ENCODE data around the gene BIK. TPM values are rescaled to one million over a fixed set of nuclear protein-coding genes. Genes with fewer than 3 reads are reported as not detected.

The BIK gene
- total RNA-seq, 1 donor from 2014 or later = not detected

DNA sequence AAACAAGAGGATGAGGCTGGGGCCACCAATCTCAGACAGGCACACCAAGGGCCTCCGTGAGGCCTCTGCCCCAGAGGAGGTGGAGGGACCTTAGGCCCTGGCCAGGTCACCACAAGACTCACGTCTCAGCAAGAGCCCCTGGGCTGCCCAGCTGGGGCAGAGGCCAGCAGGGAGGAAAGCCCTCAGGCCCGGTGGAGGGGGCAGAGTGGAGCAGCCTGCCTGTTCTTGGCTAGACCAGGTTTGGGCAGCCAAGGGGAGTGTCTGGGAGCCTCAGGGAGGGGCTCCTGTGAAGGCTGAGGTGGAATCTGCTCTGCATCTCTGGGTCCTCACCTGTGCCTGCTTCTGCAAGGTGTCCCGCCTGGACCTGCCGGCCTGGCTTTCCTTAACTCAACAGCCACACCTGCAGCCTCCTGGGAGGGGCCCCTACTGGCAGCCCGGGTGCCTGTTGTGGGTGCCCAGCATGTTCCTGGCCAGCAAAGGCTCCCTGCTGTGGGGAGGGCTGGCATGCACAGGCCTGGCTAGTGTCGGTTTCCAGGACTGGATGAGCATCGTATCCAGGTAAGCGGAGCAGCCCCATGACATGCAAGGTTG lies 64.5 kb downstream of the BIK start:
- no peak overlapping the region for H3K4me3 ChIP-seq
- no peaks in the 10 kb centered on the region for H3K27me3 ChIP-seq
- H3K27ac ChIP-seq = no peak overlapping the region
- TF ChIP-seq POLR2AphosphoS5 (IDR thresholded peaks at IDR 0.05; ENCODE audit: insufficient read depth in 1 of 2, low read depth in 1 of 2) (peak in 1 of 2 donors; percentile 51), POLR2A (IDR thresholded peaks at IDR 0.05) (no peak)
- TF ChIP-seq, protein P1, sequence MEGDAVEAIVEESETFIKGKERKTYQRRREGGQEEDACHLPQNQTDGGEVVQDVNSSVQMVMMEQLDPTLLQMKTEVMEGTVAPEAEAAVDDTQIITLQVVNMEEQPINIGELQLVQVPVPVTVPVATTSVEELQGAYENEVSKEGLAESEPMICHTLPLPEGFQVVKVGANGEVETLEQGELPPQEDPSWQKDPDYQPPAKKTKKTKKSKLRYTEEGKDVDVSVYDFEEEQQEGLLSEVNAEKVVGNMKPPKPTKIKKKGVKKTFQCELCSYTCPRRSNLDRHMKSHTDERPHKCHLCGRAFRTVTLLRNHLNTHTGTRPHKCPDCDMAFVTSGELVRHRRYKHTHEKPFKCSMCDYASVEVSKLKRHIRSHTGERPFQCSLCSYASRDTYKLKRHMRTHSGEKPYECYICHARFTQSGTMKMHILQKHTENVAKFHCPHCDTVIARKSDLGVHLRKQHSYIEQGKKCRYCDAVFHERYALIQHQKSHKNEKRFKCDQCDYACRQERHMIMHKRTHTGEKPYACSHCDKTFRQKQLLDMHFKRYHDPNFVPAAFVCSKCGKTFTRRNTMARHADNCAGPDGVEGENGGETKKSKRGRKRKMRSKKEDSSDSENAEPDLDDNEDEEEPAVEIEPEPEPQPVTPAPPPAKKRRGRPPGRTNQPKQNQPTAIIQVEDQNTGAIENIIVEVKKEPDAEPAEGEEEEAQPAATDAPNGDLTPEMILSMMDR (IDR thresholded peaks at IDR 0.05) = no peak
- H3K4me1 ChIP-seq = no peaks in the 10 kb centered on the region
- DNase-seq (ENCODE audit: extremely low spot score in 2 of 2) = no peak
- H3K36me3 ChIP-seq = peaks cover 0 to 60% of the 10 kb centered on the region in 2 donors
- intact Hi-C loops (cut with DNase I) = no loop called here
- H3K9me3 ChIP-seq = no peaks in the 10 kb centered on the region

DNA sequence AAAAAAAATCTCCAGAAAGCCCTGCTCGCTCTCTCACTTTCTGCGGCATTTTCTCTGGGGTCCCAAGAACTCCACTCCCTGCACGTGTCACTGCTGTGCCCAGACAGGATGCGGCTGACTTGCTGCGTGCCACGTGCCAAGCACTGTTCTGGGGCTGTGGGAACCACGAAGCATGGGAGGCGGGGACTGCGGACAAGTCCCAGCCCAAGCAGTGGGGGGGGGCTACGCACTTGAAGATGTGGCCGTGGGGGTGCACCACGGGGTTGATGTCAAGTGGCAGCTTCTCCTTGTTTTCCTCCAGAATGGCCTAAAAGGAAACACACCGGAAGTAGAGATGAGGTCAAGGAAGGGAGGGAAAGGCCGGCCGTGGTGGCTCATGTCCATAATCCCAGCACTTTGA lies 65.5 kb downstream of the BIK start:
- TF ChIP-seq POLR2A (IDR thresholded peaks at IDR 0.05) = no peak
- TF ChIP-seq, protein P1 (IDR thresholded peaks at IDR 0.05) = no peak
- TF ChIP-seq POLR2AphosphoS5 (IDR thresholded peaks at IDR 0.05; ENCODE audit: insufficient read depth in 1 of 2, low read depth in 1 of 2) = no peak
- no peaks in the 10 kb centered on the region for H3K4me1 ChIP-seq
- intact Hi-C loops (cut with DNase I) = no loop called here

DNA sequence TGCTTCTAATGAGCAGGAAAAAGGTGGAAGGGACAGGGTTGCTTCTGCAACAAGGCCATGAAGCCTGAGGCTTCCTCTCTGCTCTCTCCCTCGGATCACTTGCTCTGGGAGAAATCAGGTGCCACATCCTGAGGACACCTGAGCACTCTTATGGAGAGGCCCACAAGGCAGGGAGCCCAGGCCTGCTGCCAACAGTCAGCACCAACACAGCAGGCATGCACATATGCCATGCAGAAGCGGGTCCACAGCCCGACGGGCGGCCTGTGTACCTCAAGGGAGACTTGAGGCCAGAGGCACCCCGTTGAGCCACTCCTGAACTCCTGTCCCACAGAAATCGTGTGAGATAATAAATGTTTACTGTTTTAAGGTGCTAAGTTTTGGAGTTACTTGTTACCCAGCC lies 66.9 kb downstream of the BIK start:
- no peak for TF ChIP-seq POLR2AphosphoS5 (IDR thresholded peaks at IDR 0.05; ENCODE audit: insufficient read depth in 1 of 2, low read depth in 1 of 2)
- TF ChIP-seq, protein P1 (IDR thresholded peaks at IDR 0.05) = no peak
- TF ChIP-seq POLR2A (IDR thresholded peaks at IDR 0.05) = no peak
- Histone ChIP-seq H3K27ac (no peak overlapping the region), H3K9me3 (no peaks in the 10 kb centered on the region), H3K4me1 (no peaks in the 10 kb centered on the region), H3K27me3 (no peaks in the 10 kb centered on the region), H3K4me3 (no peak overlapping the region), H3K36me3 (peaks cover 0 to 38% of the 10 kb centered on the region in 2 donors)
- DNase-seq (ENCODE audit: extremely low spot score in 2 of 2) = no peak
- intact Hi-C loops (cut with DNase I) = no loop called here

More for the DNA sequence above, 65.5 kb downstream of the BIK start:
- H3K9me3 ChIP-seq = no peaks in the 10 kb centered on the region
- DNase-seq (ENCODE audit: extremely low spot score in 2 of 2) = no peak
- H3K36me3 ChIP-seq = peaks cover 0 to 50% of the 10 kb centered on the region in 2 donors
- no peak overlapping the region for H3K27ac ChIP-seq
- H3K4me3 ChIP-seq = no peak overlapping the region
- H3K27me3 ChIP-seq = no peaks in the 10 kb centered on the region

Other genes with a start within 250 kb of the BIK start
- gene PACSIN2, start 95.6 kb upstream of the BIK start, total RNA-seq = 46.2 TPM
- 5.9 TPM for gene TTLL1, start 21.4 kb upstream of the BIK start, total RNA-seq
- gene MCAT, start 32.6 kb downstream of the BIK start, total RNA-seq = 22.8 TPM
- gene TSPO, start 40.8 kb downstream of the BIK start, total RNA-seq = 524 TPM
- gene TTLL12, start 76.4 kb downstream of the BIK start, total RNA-seq = 56.2 TPM
- 6.9 TPM for gene SCUBE1, start 232.6 kb downstream of the BIK start, total RNA-seq

Data from vagina (tissue), 2 donors.